Left ventricle myocardium superior (tissue), 1 donor: Measurements from ENCODE around the gene CCT2. TPM values are rescaled to one million over a fixed set of nuclear protein-coding genes. Genes with fewer than 3 reads are reported as not detected.

Experiments
- ATAC-seq: fragments of 200-7000 bp; cut with Tn5 transposase; one replicate; pipeline ENCODE4 v1.9.1; 2020; ENCODE audit warnings: mild to moderate bottlenecking, moderate library complexity
- DNase-seq: peaks from one replicate; pipeline ENCODE4 v3.0.0-alpha.2; 2020
- intact Hi-C: fragments of 100-400 bp; cut with micrococcal nuclease; formaldehyde crosslinking; loops from one replicate; pipeline ENCODE4 v1.11.0; 2022
- long read RNA-seq: library from polyadenylated mRNA; unstranded; transcript quantifications from one replicate; pipeline ENCODE4 v2.0.0, GENCODE V29; 2021
- total RNA-seq: library from RNA; stranded (reverse); fragmentation: NEBNext Ultra II Directional; extraction: Animal tissue kit (Norgen Biotek cat#: 25700); gene quantifications from one replicate; pipeline ENCODE4 v1.2.1, GENCODE V29; 2021
- donor health status: DM: no; HTN: yes; CAD: no; lungs with severe emphysema.

The CCT2 gene
- 89.1 TPM for total RNA-seq
- long read RNA-seq, transcript CCT2-201 (16 exons, 2,041 nt), result major isoform, 92 of 112 reads
- long read RNA-seq, partial matches to known transcripts, result 12 of 112 reads
- long read RNA-seq, other reads (novel, unspliced or antisense), result 6 of 112 reads

DNA sequence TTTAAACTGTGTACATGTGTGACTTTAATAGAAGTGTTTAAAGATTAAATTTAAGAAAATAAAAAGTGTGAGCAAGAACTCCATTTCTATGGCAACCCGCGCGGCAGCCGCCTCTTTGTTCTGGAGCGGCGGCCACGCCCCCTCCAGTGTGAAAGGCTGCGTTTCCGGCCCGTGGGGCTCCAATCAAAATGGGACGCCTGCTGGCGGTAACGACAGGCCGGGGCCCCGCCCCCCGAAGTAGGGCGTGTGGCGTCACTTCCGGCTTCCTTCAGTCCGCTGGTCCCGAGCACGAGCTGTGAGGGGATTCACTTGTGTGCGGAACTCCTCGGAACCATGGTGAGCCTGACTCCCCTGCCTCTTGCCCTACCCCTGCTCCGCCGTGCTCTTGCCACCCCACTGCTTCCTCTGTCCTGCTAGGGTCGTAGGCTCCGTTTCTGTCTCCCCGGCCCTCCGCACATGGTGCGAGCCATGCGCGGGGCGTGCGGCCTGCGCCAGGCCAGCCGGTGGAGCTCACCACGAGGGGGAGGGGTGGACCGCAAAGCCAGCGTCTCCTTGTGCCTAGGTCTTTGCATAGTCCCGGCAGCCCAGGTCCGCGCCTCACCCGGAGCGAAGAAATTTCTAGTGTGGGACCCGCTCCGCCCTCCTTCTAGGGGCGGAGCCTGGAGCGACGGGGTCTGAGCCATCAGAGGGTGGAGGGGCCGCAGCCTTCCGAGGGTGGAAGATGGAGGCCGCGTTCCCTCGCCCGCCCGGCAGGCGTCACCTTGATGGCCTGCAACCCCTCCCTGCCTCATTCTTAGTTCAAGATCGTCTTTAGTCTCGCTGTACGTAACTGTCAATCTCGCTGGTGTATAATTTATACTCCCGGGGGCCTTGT lies at the start of gene CCT2:
CCT2 (plus strand) TSS at position 271 of the 874 bp plus-strand sequence; CDS start at position 334, 63 bp downstream.
- peak; percentile 98 for DNase-seq
- intact Hi-C loops, result no loop called here
- peak; percentile 100 for ATAC-seq

DNA sequence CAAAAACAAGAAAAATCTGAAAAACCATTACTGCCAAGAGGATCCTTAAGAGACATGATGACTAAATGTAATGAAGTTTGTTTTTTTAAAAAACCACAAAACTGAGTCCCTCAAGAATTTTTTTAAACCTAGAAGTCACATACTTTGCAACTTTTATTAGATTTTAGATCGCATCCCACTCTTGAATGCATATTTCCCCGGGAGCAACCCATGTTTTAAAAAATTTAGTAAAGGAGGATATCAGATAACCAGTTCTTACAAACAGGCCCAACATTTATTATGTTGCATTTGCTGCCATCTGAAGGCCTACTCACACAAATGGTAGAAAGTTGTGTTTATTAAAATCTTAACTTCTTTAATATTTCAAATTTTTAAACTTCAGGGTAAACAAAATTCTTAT lies 44.3 kb upstream of the CCT2 start:
- intact Hi-C loops, result no loop called here
- ATAC-seq (no peak), DNase-seq (no peak)

DNA sequence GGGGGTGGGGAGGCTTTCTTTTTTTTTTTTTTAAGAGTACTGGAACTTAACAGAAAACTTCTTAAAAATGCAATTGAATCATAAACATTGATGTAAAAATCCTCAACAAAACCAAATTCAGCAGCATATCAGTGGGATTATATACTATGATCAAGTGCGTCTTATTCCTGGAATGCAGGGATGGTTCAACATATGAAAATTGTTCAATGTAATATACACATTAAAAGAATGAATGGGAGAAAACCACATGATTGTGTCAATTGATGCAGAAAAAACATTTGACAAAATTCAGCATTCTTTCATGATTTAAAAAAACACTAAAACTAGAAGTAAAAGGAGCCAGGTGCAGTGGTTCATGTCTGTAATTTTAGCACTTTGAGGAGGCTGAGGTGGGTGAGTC lies 41.2 kb upstream of the CCT2 start:
- DNase-seq (no peak), ATAC-seq (no peak)
- intact Hi-C loops, result no loop called here

DNA sequence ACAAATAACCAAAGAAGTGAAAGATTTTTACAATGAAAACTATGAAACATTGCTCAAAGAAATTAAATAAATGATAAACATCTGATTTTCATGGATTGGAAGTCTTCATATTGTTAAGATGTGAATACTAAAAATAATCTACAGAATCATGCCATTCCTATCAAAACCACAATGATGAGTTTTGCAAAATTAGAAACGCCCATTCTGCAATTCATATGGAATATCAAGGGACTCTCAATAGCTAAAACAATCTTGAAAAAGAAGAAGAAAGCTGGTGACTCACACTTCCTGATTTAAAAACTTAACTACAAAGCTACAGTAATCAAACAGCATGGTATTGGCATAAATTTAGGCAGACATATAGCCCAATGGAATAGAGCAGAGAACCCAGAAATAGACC lies 40.2 kb upstream of the CCT2 start:
- DNase-seq (no peak), ATAC-seq (no peak)
- intact Hi-C loops, result no loop called here

DNA sequence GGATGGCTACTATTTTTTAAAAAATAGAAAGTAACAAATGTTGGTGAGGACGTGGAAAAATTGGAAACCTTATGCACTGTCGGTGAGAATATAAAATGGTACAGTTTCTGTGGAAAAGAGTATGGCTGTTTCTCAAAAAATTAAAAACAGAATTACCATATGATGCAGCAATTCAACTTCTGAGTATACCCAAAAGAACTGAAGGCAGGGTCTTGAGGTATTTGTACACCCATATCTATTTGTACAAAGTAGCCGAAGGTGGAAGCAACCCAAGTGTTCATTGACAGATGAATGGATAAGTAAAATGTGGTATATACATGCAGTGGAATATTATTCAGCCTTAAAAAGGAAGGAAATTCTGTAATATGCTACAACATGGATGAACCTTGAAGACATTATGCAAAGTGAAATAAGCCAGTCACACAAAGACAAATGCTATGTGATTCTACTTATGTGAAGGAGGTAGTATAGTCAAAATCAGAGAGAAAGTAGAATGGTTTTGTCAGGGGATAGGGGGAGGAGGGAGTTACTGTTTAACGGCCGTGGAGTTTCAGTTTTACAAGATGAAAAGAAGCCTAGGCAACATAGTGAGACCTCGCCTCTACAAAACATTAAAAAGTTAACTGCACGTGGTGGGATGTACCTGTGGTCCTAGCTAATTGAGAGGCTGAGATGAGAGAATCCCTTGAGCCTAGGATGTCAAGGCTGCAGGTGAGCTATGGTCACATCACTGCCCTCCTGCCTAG lies 38.4 kb upstream of the CCT2 start:
- intact Hi-C loops, result no loop called here
- ATAC-seq, result no peak
- no peak for DNase-seq

DNA sequence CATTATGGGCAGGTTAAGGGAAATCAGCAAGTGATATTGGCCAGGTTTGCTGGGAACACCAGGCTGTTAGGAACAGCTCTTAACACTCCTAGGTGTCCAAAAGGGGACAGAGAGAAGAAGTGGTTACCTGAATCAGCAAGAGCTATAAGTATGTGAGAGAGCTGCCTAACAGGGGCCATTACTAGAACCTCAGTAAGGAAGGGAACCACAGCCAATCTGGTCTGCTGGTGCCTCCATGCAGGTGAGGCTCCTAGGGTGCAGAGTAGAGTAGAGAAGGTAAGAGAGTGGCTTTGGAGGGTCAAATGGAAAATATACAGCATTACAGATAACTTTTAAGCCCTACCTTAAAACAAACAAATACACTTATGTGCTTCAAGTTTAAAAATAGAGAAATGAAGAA lies 36.6 kb upstream of the CCT2 start:
- ATAC-seq, result no peak
- no peak for DNase-seq
- intact Hi-C loops, result no loop called here

DNA sequence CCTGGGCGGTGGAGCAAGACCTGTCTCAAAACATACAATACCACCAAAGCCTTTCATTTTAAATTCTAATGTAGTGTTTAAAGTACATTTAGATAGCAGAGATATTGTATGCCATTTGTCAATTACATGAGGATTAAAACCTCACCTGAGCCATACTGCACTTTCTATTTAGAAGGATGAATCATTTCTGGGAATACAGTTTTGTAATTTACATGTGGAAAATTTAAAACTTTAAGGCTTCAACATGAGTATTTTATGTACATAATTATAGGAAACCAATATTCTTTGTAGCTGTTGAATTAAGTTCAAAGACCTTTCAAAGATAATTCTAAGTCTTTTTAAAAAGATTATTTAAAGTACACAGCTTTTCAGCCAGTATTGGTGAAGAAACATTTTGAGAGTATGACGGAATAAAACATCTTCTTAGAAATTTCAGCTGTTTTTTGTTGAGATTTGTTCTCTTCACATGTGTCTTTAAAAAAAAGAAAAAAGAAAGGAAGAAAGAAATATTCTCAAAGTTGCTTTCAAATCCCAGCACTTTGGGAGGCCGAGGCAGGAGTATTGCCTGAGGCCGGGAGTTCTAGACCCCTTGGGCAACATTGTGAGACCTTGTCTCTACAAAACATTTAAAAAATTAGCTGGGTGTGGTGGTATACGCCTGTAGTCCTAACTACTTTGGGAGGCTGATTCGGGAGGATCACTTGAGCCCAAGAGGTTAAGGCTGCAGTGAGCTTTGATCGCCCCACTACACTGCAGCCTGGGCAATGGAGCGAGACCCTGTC lies 34.5 kb upstream of the CCT2 start:
- ATAC-seq (no peak), DNase-seq (no peak)
- intact Hi-C loops, result no loop called here

DNA sequence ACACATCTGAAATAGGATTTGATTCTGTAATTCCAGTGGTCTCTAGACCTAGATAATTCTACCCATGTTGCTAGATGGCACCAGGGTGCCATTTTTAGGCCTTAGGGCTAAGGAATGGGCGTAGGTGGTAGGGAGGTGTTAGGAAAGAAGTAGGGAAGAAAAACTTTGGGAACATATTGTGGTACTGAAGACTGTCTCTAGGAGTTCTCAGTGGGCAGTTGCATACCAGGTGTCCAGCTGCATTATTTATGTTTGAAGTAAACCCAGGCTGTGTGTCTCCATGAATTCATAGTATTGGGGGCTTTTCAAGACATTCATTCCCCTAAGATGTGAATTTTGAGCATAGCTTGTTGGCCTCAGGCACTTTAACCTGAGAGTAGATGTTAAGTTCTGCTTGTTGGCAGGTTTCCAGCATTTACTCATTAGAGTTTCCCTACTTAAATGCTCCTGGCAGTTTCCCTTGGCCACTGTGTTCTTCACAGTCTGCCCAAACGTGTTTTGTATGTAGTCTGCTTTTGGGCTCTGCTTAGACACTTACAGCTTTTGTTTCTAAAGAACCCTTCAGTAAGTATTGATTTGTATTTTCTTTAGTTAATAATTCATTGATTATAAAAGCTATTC lies 31.5 kb upstream of the CCT2 start:
- peak; percentile 81 for ATAC-seq

DNA sequence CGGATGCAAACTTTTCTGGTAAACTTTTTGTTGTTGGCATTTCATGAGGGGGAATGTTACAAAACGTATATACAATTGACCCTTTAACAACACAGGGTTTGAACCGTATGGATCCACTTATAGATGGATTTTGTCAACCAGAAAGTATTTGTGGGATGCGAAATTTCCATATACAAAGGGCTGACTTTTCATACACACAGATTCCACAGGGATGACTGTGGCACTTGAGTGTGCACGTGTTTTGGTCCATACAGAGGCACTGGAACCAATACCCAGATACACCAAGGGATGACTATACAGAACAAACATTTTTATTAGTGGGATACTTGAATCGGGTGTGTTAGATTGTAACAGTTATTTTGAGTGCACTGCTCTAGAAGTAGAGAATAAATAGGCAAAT lies 29.8 kb upstream of the CCT2 start:
- intact Hi-C loops, result no loop called here
- DNase-seq, result no peak
- no peak for ATAC-seq

More for the DNA sequence above, 31.5 kb upstream of the CCT2 start:
- intact Hi-C loops, result no loop called here
- no peak for DNase-seq

DNA sequence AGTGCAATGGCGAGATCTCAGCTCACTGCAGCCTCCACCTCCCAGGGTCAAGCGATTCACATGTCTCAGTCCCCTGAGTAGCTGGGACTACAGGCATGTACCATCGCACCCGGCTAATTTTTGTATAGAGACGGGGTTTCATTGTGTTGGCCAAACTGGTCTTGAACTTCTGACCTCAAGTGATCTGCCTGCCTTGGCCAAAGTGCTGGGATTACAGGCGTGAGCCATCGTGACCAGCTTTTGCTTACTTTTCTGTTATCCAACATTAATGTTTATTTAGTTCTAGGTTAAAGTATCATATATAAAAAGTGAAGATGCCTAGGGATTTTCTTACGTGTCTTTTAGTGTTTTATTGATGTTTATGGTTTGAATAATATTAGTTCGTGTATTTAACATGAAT lies 28.9 kb upstream of the CCT2 start:
- no peak for ATAC-seq
- intact Hi-C loops, result no loop called here

DNA sequence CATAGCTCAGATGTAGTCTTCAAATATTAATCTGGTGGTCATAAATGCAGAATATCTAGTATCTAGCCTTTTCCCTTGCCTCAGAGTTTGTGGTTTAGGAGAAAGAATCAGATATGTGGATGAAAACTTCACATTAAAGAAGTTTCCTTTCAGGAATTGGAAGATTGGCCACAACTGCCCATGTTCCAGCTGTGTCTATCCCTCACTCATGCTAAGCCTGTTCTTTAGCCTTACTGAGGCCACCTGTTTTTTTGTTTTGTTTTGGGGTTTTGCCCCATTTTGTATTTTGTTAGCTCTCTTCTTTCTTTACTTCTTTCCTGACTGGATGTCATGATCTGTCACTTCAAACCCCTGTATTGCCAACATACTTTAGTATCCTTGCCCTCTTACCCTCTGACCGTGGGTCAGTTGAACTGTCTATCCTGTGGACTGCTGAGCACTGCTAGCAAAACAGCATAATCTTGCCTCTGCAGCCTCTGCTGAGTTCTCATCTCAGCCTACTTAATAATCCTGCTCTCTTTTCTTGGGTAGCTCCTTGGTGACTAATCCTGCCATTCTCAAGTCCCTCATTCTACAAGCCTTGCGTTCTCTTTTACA lies 22.0 kb upstream of the CCT2 start:
- no peak for ATAC-seq
- no peak for DNase-seq
- intact Hi-C loops, result loop anchor here (10.0 kb wide), 1 partner anchor 168 kb away; no protein-coding TSS in a partner anchor

More for the DNA sequence above, 28.9 kb upstream of the CCT2 start:
- no peak for DNase-seq

DNA sequence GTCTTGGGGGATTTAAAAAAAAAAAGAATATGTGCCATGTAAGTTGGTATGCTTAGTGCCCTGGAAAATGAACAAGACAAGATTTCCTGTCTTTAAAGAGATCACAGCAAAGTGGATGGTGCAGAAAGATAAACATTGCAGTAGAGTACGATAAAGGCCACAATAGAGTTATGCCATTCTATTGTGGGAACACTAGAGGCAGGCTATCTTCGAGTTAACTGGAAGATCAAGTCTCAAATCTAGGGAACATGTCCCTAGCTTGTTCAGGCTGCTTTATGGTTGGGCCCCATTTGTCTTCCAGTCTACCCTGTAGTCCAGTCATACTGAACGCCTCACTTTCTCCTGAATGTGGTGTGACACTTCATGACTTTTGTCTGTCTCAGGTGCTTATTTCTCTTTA lies 18.7 kb upstream of the CCT2 start:
- intact Hi-C loops, result loop anchor here (10.0 kb wide), 1 partner anchor 172 kb away; no protein-coding TSS in a partner anchor
- ATAC-seq (no peak), DNase-seq (no peak)

DNA sequence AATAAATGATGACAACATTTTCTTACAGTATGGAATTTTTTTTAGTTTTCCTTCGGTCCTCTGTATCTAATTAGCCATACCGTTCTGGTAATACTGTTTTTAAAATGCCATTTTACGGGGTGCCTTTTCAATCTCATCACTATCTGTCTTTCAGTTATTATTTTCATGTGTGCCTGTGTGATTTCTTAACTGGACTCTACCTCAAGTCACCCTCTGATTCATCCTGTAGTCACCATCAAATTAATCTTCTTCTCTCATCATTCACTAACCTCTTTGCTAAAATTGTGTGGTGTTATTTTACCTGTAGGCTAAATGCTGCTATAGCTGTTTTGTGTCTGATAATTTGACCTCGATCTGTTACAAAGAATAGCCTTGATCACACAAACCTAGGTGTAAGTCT lies 16.0 kb upstream of the CCT2 start:
- intact Hi-C loops, result loop anchor here (10.0 kb wide), 1 partner anchor 174 kb away; no protein-coding TSS in a partner anchor
- no peak for DNase-seq

DNA sequence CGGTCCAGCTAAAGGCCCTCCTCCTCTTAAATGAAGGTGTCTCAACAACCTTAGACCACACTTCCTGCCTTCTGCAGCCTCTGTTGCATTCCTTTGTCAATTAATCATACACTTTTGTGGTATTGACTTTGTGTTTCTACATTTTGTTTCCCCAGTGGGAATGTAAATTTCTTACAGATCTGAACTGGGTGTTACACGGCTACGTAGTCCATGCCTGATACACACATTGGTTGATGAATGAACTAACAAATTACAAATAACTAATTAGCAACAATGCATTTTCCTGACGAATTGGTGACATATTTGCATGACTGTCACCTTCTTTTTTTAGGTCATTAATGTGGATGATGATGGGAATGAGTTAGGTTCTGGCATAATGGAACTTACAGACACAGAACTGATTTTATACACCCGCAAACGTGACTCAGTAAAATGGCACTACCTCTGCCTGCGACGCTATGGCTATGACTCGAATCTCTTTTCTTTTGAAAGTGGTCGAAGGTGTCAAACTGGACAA lies 15.2 kb upstream of the CCT2 start:
- DNase-seq (no peak), ATAC-seq (no peak)
- intact Hi-C loops, result loop anchor here (5.0 to 10.0 kb wide), 2 partner anchors 175 to 213 kb away; partner anchors contain the start of gene YEATS4

More for the DNA sequence above, 16.0 kb upstream of the CCT2 start:
- ATAC-seq, result no peak

DNA sequence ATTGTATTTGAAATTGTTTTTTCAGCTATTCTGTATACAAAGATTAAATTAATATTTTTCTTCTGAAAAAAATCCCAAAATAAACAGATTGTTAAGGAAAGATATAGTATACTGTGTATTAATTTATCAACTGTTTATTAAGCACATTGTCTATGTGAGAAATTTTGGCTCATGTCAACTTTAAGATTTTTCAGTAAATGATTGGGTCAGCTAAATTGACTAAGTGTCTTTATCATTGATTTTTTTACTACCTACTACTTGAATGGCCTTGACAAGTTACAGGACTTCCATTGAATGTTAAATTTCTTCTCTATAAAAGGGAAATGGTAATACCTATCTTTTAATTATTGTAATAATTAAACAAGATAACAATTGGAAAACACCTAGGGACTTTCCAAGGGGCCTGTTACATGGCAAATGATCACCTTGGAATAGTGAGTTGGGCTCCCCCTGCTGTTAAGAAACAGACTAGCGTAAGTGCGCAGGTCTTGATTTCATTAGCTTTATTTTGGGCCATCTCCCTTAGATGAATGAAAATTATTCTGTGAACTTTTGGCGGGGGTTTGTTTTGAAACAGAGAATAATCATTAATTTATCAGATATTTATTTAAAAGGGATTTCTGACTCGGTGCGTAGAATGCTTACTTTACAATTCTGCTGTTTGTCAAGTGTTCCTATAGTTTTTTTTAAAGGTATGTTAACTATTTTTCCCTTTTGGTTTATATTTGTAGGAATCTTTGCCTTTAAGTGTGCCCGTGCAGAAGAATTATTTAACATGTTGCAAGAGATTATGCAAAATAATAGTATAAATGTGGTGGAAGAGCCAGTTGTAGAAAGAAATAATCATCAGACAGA lies 14.5 kb upstream of the CCT2 start:
- DNase-seq (peak; percentile 35), ATAC-seq (peak; percentile 77)
- intact Hi-C loops, result loop anchor here (5.0 kb wide), 1 partner anchor 213 kb away; the partner anchor contains the start of gene YEATS4

DNA sequence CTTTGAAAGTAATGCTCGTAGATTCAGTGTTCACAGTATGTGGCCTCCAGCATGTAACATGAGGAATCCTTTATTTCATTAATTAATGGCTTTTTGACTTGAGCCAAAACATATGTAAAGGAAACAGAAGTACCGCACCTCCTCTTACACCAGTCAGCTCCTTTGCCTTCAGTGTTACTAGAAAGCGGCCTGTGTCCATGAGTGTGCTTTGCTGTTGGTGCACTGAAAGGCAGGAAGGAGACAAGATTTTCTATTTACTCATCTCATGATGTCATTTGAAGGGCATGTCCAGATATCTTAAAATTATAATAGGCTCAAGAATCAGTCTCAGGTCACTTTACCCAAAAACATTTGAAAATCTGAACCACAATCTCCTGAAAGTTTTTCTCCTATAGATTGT lies 9.9 kb upstream of the CCT2 start:
- DNase-seq, result no peak
- intact Hi-C loops, result no loop called here
- ATAC-seq, result no peak

DNA sequence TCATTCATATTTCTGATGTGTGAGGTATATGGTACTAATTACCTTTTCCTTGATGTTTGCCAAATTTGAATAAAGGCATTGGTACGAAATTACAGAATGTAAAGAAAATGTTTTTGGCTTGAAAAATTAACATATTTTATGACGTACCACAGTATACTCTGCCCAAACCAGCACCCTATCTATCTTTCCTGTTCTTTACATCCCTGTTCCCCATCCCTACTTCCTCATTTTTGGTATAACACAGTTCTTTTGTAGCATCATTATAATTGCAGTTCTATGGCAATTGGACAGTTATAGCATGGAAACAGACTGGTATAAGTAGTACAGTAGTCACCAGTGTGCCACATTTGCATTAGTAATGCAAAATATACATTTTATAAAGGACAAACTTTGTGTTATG lies 7.0 kb upstream of the CCT2 start:
- intact Hi-C loops, result no loop called here

More for the DNA sequence above, 7.0 kb upstream of the CCT2 start:
- DNase-seq (no peak), ATAC-seq (no peak)
